Fibroblast of villous mesenchyme (primary cell): ENCODE data around the gene EPB41L2. TPM values are rescaled to one million over a fixed set of nuclear protein-coding genes. Genes with fewer than 3 reads are reported as not detected.

Source experiments
- DNase-seq: peaks from one replicate; pipeline ENCODE4 v3.0.0-alpha.2; 2010; ENCODE audit warnings: low read depth
- H3K4me3 ChIP-seq: 2 replicates; pipeline ENCODE4 v1.5.1; 2011; ENCODE audit warnings: low read depth, mild to moderate bottlenecking, low read length
- total RNA-seq: library from RNA; depleted of rRNA; stranded (reverse); fragments of >200 nt; gene quantifications from 2 replicates; pipeline ENCODE4 v1.2.3, GENCODE V29; 2012
- TF ChIP-seq, protein P1 (sequence below): IDR thresholded peaks from 2 replicates; pipeline ENCODE4 v1.5.1; 2012; ENCODE audit warnings: low read depth, mild to moderate bottlenecking, low read length; ENCODE audit not compliant: insufficient read depth

The EPB41L2 gene
- total RNA-seq, 1 donor = 40.2 TPM

DNA sequence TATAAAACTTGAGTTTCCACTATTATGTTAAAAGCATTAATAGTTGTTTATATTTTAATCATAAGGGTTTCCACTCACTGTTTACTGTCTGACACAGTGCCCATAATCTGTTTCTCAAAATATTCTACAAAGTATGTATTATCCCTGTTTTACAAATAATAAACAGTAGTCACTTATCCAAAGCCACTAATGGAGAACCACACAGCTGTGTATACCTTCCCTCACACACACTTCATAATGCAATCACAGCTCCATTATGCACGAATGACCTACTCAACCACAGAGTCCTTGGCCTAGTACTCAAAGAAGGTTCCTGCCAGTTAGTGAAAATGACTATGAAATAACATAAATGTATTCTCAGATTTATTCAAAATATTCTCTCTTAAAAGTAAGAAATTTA is 103.1 kb downstream of the EPB41L2 start:
- no peak overlapping the region for H3K4me3 ChIP-seq
- DNase-seq = no peak
- TF ChIP-seq, protein P1, sequence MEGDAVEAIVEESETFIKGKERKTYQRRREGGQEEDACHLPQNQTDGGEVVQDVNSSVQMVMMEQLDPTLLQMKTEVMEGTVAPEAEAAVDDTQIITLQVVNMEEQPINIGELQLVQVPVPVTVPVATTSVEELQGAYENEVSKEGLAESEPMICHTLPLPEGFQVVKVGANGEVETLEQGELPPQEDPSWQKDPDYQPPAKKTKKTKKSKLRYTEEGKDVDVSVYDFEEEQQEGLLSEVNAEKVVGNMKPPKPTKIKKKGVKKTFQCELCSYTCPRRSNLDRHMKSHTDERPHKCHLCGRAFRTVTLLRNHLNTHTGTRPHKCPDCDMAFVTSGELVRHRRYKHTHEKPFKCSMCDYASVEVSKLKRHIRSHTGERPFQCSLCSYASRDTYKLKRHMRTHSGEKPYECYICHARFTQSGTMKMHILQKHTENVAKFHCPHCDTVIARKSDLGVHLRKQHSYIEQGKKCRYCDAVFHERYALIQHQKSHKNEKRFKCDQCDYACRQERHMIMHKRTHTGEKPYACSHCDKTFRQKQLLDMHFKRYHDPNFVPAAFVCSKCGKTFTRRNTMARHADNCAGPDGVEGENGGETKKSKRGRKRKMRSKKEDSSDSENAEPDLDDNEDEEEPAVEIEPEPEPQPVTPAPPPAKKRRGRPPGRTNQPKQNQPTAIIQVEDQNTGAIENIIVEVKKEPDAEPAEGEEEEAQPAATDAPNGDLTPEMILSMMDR = no peak

DNA sequence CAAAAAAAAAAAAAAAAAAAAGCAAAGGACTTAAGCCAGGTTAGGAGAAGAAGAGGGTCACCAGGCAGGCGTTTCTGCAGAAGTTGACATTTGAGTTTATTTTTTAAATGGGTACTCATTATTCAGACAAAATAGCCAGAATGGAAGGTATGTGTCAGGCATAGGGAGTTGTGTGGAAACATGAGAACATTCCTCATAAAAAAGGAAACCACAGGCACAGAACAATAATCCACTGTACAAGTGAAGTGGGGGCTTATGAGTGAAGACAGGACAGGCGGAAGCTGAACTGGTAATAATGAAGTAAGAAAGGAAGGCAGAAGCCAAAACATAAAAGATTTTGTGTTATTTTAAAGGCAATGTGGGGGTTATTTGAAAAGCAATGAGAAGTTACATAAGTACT is 104.6 kb downstream of the EPB41L2 start:
- DNase-seq = peak; percentile 62
- TF ChIP-seq, protein P1 = no peak
- no peak overlapping the region for H3K4me3 ChIP-seq

DNA sequence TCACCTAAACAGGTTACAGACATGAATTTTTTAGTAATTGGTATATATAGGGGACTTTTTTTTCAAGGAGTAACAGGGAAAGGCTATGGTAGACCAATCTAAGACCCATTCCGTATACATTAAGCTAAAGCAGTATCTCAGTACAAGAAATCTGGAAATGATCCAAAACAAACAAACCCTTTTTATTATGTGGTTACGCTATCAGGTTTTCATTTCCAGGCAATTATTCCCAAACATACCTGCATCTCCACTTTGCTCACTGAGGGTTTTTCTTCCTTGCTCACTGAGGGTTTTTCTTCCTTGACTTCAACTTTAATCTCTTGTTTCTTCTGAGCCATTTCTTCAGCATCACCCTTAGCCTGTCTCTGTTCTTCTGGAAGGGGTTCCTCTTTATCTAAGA is 107.3 kb downstream of the EPB41L2 start:
- TF ChIP-seq, protein P1 = no peak
- peak; percentile 55 for DNase-seq
- H3K4me3 ChIP-seq = no peak overlapping the region

DNA sequence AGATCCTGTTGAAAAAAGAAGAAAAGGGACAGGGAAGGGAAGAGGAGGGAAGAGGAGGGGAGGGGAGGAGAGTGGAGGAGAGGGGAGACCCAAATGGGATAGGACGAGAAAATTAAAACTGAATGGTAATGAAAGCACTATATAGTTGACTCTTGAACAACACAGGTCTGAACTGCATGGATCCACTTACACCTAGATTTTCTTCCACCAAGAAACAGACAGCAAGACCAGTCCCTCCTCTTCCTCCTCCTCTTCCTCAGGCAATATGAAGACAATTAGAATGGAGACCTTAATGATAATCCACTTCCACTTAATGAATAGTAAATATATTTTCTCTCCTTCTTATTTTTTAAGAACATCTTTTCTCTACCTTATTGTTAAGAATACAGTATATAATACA is 113.5 kb downstream of the EPB41L2 start:
- H3K4me3 ChIP-seq = no peak overlapping the region
- no peak for DNase-seq
- TF ChIP-seq, protein P1 = no peak

DNA sequence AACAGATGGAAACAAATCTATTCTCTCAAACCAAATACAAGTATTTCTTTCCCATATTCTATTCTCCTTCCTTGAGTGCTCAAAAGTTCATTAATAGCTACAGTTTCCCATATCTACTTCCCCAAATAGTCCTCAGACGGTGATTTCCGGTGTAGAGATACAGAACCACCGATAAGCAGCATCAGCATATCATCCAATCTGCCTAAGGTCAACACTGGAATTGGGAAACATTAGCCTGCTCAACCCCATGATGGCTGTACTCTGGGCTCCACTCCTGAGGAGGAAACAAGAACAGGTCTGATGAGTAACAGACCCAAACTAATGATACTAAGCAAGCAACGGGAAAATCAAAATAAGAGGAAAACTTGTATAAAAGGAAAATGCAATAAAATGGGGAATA is 115.6 kb downstream of the EPB41L2 start:
- no peak overlapping the region for H3K4me3 ChIP-seq
- no peak for DNase-seq
- TF ChIP-seq, protein P1 = no peak

DNA sequence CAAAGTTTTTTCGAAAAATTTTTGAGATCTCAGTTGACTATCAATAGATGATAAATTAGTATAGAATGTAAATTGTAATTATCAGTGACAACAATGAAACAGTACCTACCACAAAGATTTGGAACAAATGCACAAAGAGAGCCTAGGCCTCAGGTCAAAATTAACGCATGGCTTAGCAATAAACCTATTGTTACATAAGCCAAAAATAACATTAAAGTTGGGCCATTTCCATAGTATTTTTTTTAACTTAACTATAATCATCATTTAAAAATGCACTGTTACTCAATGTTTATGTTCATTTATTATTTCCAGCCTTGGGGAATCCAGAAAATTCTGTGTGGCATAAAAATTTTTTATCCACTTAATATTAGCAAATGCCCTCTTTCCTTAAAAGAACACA is 117.0 kb downstream of the EPB41L2 start:
- no peak for DNase-seq
- TF ChIP-seq, protein P1 = no peak
- H3K4me3 ChIP-seq = no peak overlapping the region

DNA sequence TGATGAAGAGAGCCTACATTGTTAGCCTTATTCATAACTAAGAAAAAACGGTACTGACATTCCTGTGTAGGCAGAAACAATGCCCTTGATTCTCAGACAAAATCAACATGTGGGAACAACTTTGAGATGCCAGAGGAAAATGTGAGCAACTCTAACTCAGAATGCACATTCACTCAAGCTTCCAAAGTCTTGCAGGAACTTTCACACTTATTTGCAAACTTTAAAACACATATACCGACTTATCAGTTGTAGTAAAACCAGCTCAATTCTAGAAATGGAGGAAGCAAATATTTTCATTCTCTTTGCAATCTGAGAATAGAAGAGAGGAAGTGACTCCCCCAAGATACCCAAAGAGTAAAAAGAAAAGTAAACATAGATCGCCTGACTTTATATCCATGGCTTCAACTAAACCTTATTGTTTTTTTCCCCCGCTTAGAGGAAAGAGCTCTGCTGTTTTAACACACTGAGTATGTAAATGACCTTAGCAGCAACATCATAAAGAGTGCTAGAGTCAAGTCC is 117.6 kb downstream of the EPB41L2 start:
- H3K4me3 ChIP-seq = no peak overlapping the region
- no peak for DNase-seq
- TF ChIP-seq, protein P1 = no peak
